ENCODE measurements around the gene PCYOX1L.

Gene PCYOX1L

DNA sequence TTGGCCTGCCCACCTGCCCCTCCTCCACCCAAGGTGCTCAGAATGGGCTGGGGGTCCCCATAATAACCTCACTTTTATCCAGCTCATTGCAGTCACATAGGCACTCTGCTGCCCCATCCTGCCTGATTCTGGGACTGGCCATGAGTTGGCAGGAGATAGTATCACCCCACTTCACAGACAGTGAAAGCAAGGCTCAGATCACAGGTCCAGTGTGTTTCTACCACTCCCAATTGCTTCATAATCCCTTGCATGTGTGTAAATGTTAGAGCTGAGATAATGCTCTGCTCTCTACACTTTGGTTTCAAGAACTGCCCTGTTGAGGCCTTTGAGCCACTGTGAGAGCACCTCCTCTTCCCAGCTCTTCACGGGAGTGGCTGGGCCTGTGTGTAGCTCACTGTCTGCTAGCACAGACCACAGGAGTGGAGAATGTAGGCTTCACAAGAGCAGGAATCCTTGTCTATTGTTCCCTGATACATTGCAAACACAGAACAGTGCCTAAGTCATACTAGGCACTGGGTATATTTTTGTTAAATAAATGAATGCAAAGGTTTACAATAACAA is 8.4 kb downstream of the PCYOX1L start:
- DNase-seq (ENCODE audit: insufficient read length, low spot score), result no peak
- no peak for FAIRE-seq

DNA sequence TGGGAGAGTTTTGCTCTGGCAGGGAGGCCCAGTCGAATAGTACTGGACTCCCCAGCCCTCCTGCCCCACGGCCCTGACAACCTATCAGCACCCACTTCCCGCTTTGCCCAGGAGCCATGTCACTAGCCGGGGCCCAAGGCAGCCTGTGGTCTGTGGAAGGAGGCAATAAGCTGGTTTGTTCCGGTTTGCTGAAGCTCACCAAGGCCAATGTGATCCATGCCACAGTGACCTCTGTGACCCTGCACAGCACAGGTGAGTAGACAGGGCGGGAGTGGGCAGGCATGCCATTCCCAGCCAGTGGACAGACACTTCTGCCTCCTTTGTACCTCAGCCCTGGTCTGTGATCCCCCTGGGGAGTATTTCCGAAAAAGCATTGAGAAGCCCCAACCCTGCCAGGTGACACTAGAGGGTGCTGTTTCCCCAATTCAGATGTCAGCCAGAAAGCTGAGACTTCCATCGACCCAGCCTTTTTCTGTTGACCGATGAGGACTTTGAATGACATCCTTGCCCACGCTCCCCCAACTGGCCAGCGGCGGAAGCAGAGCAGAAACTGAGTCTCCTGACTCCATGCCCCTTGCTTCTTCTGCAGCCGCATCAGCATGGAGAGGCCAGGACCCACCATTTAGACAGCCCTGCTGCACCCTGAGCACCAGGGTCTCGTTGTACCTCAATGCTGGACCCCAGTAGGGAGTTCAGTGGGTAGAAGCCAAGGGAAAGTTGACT is 9.6 kb downstream of the PCYOX1L start:
- FAIRE-seq (peak; percentile 79), DNase-seq (ENCODE audit: insufficient read length, low spot score) (peak; percentile 80)

DNA sequence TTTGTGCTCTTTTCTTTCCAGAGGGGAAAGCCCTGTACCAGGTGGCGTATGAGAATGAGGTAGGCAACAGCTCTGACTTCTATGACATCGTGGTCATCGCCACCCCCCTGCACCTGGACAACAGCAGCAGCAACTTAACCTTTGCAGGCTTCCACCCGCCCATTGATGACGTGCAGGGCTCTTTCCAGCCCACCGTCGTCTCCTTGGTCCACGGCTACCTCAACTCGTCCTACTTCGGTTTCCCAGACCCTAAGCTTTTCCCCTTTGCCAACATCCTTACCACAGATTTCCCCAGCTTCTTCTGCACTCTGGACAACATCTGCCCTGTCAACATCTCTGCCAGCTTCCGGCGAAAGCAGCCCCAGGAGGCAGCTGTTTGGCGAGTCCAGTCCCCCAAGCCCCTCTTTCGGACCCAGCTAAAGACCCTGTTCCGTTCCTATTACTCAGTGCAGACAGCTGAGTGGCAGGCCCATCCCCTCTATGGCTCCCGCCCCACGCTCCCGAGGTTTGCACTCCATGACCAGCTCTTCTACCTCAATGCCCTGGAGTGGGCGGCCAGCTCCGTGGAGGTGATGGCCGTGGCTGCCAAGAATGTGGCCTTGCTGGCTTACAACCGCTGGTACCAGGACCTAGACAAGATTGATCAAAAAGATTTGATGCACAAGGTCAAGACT is 10.3 kb downstream of the PCYOX1L start:
- DNase-seq (ENCODE audit: insufficient read length, low spot score) (no peak), FAIRE-seq (no peak)

DNA sequence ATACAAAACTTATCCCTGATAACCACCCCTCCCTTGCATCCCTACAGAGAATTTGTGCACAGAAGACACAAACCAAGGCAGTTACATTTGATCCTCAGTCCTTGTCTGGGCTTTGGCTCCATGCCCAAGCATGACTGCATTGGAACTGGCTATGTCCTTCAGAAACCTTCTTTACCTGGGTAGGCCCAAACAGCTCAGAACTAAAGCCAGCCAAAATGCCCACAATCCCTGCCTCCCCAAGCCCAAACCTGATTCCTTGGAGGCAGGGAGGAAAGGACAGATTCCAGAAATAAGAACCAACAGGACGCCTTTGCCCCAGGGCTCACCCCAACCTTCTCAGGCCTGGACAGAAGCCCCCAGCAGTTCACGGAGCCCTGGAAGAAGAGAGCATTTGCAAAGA is 13.0 kb downstream of the PCYOX1L start:
- no peak for FAIRE-seq
- DNase-seq (ENCODE audit: insufficient read length, low spot score), result no peak

DNA sequence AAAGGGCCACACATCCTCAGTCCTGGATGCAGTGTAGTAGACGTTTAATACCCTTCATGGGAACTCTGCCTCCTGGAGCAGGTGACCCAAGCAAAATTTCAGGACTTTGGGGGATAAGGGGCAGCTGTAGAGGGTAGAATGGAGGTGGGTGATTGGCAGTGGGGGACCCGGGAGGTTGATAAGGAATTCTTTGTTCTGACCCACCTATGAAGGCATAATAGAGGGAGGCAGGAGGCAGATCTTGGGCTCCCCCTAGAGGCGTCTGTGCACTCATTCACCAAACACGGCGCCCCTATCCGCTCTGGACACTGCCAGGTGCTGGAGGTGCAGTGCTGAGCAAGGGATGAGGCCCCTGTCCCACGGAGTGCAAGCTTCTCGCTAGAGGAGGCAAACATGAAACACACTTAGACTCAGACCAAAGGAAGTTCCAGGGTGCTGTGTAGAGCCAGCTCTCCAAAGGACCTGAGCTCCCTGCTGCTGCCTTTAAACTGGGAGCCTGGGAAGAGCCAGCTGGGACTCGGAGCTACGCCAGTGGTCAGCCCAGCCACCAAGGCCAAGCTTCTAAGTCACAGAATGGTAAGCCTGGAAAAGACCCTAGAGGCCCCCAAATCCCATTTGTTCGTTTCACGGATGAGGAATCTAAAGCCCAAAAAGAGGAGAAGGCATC is 13.6 kb downstream of the PCYOX1L start:
- DNase-seq (ENCODE audit: insufficient read length, low spot score) (peak; percentile 85), FAIRE-seq (peak; percentile 35)

DNA sequence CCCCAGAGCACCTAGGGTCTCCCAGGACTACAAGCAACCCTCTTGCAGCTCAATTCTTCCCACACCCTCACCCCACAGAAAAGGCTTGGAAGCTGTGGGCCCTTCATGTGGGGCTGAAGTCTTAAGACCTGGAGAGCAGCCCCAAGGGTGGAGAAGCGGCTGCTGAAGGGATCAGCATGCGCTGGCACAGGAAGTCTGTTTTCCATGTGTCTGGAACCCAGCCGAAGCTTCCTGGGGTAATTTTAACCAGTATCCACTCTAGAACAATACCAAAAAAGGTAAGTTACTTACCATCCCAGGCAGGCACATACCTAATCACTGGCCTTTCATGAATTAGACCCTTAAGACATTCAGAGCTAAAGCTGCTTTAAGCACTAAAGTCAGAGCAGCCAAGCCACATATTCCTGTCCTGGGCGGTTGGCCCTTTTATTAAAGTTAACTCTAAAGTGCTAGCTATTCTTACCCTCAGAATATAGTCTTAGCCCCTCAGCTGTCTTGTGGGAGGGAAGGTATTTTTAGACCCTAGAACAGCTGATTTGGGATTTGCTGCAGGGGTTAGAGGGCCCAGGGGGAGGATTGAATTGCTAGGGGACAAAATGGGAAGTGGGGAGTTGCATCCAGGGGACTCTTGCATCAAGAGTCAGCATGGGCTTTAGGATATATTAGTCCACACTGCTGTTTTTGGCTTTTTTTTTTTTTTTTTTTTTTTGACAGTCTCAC is 14.4 kb downstream of the PCYOX1L start:
- no peak for DNase-seq (ENCODE audit: insufficient read length, low spot score)
- no peak for FAIRE-seq

DNA sequence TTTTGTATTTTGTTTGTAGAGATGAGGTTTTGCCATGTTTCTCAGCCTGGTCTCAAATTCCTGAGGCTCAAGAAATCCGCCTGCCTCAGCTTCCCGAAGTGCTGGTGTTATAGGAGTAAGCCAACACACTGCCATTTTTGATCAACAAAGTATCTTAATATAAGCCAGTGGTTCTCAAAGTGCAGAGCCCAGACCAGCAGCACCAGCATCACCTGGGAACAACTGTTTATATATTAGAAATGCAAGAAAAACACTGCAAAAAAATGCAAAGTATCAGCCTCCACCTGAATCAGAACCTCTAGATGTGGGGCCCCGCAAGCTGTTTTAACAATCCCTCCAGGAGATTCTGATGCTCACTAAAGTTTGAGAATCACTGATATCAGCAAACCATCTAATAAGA is 15.1 kb downstream of the PCYOX1L start:
- DNase-seq (ENCODE audit: insufficient read length, low spot score) (no peak), FAIRE-seq (no peak)

DNA sequence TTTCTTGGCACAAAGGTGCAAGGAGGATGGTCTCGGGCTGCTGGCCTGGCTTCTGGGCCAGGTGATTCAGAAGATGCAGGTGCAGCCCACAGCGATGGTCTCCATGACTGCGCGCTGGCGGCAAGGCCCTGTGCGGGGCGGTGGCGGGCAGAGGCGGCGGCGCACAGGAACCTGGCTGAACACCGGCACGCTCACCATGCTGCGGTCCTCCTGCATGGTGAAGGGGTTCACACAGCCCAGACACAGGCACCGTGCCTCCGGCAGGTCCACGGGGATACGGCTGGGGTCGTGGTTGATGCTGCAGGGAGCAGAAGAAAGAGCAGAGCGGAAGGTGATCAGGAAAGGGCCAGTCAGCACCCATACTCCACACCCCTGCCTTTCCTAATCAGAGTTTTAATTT is 16.5 kb downstream of the PCYOX1L start:
- FAIRE-seq (no peak), DNase-seq (ENCODE audit: insufficient read length, low spot score) (no peak)

DNA sequence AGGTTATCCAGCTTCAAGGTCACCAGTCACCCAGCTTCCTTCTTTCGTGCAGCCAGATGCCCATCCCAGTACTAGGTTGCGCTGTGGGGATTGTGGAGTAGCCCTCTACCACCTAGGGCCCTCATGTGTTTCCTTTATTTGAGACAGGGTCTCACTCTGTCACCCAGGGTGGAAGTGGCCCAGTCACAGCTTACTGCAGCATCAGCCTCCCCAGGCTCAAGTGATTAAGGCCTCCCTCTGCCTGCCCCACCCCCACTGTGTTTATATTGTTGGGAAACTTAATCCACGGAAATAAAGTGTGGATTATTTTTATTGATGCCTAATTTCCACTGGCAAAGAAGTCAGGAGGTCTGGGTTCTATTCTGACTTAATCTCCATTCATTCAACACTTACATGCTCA is 17.0 kb downstream of the PCYOX1L start:
- DNase-seq (ENCODE audit: insufficient read length, low spot score) (no peak), FAIRE-seq (no peak)

DNA sequence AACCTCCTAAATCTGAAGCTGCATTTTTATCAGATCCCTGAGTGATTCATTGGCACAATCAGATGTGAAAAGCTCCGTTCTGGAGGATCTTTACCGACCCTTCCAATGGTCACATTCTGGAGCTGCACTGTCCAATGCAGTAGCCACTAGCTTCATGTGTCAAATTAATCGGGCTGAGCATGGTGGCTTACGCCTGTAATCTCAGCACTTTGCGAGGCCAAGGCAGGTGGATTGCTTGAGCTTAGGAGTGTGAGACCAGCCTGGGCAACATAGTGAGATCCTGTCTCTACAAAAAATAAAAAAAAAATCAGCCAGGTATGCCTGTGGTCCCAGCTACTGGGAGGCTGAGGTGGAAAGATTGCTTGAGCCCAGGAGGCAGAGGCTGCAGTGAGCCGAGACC is 17.6 kb downstream of the PCYOX1L start:
- DNase-seq (ENCODE audit: insufficient read length, low spot score) (no peak), FAIRE-seq (no peak)

DNA sequence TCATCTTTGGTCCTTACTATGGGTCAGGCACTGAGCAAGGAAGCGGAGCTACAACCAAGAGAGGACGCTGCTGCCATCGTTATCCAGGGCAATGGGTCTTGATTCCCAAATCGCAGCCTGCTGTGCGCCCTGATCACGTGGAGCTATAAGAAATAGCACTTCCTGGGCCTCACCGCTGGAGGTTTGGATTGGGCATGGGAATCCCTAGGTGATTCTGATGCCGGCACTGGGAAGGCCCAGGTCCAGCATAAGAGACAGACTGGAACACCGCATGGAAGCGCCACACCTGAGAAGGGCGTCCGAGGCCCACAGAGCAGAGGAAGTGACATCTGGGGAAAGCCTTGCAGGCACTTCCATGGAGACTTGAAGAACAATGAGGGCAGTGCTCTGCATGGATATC is 18.3 kb downstream of the PCYOX1L start:
- FAIRE-seq (no peak), DNase-seq (ENCODE audit: insufficient read length, low spot score) (no peak)

DNA sequence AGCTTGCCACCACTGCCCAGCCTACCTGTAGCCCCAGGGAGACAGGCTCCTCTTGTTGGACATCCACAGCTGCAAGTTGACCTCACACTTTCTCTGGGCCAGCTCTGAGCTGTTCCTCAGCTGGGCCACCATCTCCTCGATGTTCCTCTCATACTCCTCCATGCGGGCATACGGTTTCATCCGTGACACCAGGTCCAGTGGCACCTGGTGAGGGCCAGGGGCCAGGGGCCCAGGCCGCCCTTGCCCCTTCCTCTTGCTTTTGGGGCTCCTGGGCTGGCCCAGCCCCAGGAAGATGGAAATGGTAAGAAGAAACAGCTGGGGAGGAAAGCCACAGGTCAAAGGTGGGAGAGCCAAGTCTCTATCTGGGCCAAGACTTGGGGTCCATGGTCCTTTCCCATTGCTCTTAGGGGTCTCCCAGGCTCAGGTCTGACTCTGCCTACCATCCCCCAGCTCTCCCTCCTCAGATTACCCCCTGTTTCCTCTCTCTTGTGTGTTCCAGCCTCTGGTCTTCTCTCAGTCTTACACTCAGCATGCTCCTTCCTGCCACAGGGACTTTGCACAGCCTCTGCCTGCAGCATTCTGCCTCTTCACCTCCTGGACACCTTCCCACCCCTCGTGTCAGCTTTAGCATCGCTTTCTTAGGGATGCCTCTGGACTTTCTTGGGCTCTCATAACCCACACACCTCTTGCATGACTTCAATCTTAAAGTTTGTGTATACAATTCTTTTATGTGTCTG is 19.0 kb downstream of the PCYOX1L start:
- DNase-seq (ENCODE audit: insufficient read length, low spot score) (no peak), FAIRE-seq (no peak)

DNA sequence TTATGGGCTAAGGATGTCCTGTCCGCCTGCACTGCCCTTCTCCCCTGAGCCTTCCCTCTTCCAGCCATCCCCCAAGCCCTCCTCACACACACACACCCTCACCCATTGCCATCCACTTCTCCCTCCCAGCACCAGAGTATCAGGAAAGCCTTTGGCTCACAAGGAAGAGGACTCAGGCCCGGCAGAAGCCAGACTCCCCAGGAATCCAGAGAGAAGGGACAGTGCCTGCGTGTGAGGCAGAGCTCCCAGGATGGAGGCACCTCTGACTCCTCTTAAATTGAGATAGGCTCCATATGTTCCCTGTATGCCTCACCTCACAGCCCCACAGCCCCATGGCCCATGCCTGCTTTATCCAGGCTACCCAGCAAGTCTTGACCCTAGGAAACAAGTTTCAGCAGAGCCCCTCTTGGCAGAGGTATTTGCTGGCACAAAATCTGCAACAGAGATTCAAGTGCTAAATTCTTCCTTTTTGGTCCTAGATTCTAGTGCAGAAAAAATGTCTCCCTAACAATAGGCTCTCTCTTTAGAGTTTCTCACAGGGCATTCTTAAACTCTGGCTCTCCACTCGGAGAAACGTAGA is 20.5 kb downstream of the PCYOX1L start:
- FAIRE-seq, result no peak
- no peak for DNase-seq (ENCODE audit: insufficient read length, low spot score)

DNA sequence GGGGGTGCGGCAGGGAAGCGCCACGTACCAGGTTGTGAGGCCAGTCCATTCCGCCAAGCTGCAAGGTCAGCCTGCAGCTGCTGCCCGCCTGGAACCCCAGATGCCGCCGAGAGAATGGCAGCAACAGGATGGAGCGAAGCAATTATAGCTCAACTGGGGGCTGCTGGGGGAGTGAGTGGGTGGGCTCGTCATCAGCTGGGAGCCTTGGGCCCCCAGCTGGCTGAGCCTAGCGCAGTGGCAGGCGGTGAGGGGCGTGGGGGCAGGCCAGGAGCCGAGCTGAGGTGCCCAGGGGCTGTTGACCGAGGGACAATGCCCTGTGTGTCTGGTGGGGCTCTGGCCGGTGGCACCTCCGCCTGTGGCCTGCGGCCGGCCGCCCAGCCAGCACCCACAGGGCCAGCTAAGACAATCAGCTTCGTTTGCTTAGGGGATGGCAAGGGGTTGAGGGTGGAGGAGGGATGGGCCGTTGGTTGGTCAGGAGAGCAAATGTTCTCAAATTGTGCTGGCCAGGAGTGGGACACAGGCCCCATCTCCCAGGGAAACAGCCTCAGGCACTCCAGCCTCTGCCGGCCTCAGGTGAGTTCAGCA is 21.4 kb downstream of the PCYOX1L start, which contains the start of gene IL17B:
IL17B (minus strand) TSS at position 116 of the 585 bp plus-strand sequence; CDS start at position 49, 67 bp downstream.
- DNase-seq (ENCODE audit: insufficient read length, low spot score) (no peak), FAIRE-seq (no peak)

DNA sequence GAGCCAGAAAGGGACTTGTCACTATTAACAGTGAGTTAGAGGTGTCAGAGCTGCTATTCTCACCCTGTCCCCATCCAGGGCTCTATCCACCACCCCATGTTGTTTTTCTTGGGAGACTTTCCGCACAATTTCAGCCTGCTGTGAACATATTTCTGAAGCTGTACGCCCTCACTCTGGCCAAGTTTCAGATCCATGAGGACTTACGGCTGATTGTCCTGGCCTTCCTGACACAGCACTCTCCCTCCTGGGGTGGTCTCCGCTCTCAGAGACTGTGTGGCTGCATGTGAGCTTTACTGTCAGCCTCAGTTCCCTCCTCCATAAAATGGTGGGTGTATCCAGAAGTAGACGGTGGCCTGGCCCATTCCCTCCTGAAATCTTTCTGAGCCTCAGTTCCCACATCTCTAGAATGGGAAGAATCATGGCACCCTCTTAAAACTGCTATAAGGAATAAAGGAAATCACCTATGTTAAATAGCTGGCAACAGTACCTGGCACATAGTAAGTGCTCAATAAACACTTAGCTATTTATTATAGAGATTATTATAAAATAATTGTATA is 22.1 kb downstream of the PCYOX1L start:
- FAIRE-seq, result no peak
- DNase-seq (ENCODE audit: insufficient read length, low spot score), result no peak

DNA sequence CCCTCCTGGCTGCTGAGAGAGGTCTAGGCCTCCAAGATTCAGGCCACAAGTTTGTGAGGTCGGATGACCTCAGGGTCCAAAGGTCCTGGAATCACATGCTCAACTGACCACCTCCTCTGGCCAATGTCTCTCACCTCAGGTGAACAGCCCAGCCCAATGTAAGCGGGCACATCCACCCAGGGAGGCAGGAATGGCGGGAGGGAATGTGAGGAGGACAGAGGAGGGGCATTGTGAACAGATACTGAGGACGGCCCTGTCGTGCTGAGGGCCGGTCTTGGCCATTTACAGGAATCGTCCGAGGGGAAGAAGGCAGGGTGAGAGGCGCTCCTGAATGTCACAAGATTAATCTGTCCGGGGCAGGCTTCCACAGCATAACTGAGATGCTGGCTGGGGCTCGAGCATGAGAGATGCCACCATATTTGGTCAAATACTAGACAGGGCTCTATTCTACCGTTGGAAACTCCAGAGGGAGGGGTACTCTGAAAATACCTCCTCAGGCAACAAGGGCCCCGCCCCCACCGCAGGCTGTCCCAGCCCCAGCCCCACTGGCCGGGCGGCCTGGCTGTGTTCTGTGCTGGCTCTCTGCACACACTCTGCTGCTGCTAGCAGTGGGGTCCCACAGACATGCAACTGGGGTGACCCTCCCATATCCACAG is 22.7 kb downstream of the PCYOX1L start:
- DNase-seq (ENCODE audit: insufficient read length, low spot score) (no peak), FAIRE-seq (no peak)

DNA sequence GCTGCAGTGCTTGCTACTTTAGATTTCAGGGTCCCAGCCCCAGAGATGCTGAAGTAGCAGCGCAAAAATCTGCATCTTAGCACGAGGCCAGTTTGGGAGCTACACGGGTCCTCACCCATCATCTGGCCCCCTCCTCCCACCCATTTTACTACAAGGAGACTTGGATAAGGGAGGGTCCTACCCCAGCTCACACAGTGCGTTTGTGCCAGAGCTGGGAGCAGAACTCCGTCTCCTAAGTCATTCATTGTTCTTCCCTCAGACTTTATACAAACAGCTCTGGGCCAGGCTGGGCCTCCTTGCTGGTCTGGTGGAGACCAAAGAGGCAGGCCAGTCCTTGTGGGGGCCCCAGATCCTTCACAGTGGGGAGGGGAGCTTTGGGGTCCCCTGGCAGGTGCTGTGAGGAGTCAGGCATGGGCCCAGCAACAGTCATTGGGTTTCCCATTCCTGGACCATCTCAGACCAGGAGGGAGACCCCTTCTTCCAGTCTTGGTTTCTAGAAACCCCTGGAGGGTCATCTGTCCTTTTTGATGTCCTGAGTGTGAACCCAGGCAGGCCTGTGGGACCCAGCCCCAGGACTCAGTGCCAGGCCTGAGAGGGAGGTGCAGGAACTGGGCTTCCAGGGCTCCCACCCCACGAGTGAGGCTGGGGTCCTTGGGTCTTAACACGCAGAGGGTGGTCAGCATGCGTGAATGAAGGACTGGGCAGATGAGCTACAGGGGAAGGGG is 23.6 kb downstream of the PCYOX1L start:
- FAIRE-seq (no peak), DNase-seq (ENCODE audit: insufficient read length, low spot score) (no peak)

DNA sequence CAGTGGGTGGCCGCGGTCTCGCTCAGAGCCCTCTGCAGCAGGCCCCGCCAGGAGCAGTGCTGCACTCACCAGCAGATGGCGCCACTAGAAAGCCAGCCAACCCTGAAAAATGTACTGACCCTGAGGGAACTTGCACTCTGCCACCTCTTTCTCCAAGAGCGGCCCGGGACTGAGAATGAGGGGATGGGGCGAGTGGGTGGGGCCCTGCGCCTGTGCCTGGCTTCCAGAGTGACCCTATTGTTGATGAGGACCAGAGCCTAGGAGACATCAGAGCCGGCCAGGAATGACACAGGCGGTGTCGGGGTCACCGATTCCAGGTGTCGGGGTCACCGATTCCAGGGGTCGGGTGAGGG is 24.1 kb downstream of the PCYOX1L start:
- peak; percentile 82 for FAIRE-seq
- peak; percentile 88 for DNase-seq (ENCODE audit: insufficient read length, low spot score)
